ENCODE data around the gene ZBTB40. TPM values are rescaled to one million over a fixed set of nuclear protein-coding genes. Genes with fewer than 3 reads are reported as not detected.

The ZBTB40 gene
- total and polyA plus RNA-seq, 9 of the 15 experiments (the other 6 are each of a cell fraction or from before 2014, with no cell fraction given), result 2.6 to 26.0 (median 18.8) TPM

GRCh38 chr1:22509815-22510214 is 58.2 kb downstream of the ZBTB40 start:
- H3K9me1 ChIP-seq (ENCODE audit: control insufficient read depth, insufficient read depth, low read length), result no peaks in the 10 kb centered on the region
- no peak overlapping the region for H3K27ac ChIP-seq (ENCODE audit: extremely low read depth, low read depth, low read length)
- H4K20me1 ChIP-seq (replicated peaks; ENCODE audit: control insufficient read depth, insufficient read depth, low read length), result no peaks in the 10 kb centered on the region
- H3K27me3 ChIP-seq (ENCODE audit: control insufficient read depth in 2 of 2, insufficient read depth in 2 of 2, low read length in 2 of 2), result no peaks in the 10 kb centered on the region
- H3K79me2 ChIP-seq (ENCODE audit: control insufficient read depth, insufficient read depth, low read length), result no peaks in the 10 kb centered on the region
- ATAC-seq, result no peak
- FAIRE-seq, result no peak
- CTCF ChIA-PET (ENCODE audit: low intra/inter-chr PET ratio), result no interaction called here
- H2AFZ ChIP-seq (ENCODE audit: low read depth, low read length), result no peak overlapping the region
- no peak for DNase-seq (ENCODE audit: extremely low read depth in 1 of 4, low spot score in 3 of 4)
- no peaks in the 10 kb centered on the region for H3K4me1 ChIP-seq (replicated peaks in 1 of 2; ENCODE audit: control insufficient read depth in 2 of 2, insufficient read depth in 2 of 2, low read length in 2 of 2)
- in situ Hi-C loops (cut with MboI) (no loop called here), intact Hi-C loops (cut with micrococcal nuclease) (no loop called here)
- H3K4me3 ChIP-seq, result no peak overlapping the region
- H3K4me2 ChIP-seq (ENCODE audit: insufficient read depth, low read length), result no peak overlapping the region
- no peak overlapping the region for H3K9ac ChIP-seq (ENCODE audit: insufficient read depth in 1 of 2, low read depth in 2 of 2, low read length in 2 of 2)
- POLR2A ChIA-PET, result interaction anchor here (1.2 kb wide), 1 partner anchor 19 kb away, joined by 4 read pairs; no protein-coding TSS in a partner anchor
- H3K36me3 ChIP-seq (ENCODE audit: control insufficient read depth, insufficient read depth, low read length), result peaks cover 93% of the 10 kb centered on the region
- TF ChIP-seq ZNF124 (CRISPR knock-in tag; IDR thresholded peaks at IDR 0.05) (no peak), BMI1 (IDR thresholded peaks at IDR 0.05; ENCODE audit: low read length) (no peak), HOXB6 (CRISPR knock-in tag; IDR thresholded peaks at IDR 0.05; ENCODE audit: borderline replicate concordance) (no peak), KDM4B (IDR thresholded peaks at IDR 0.05; ENCODE audit: borderline replicate concordance in 2 of 2, low read depth in 1 of 2) (no peak), POLR2A (conservative IDR thresholded peaks at IDR 0.05) (no peak), AFF4 (CRISPR knock-in tag; IDR thresholded peaks at IDR 0.05) (no peak), ZNF316 (IDR thresholded peaks at IDR 0.05) (no peak), WHSC1 (IDR thresholded peaks at IDR 0.05; ENCODE audit: low read length) (no peak)
- TF ChIP-seq, protein P1, sequence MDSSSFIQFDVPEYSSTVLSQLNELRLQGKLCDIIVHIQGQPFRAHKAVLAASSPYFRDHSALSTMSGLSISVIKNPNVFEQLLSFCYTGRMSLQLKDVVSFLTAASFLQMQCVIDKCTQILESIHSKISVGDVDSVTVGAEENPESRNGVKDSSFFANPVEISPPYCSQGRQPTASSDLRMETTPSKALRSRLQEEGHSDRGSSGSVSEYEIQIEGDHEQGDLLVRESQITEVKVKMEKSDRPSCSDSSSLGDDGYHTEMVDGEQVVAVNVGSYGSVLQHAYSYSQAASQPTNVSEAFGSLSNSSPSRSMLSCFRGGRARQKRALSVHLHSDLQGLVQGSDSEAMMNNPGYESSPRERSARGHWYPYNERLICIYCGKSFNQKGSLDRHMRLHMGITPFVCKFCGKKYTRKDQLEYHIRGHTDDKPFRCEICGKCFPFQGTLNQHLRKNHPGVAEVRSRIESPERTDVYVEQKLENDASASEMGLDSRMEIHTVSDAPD (CRISPR knock-in tag; IDR thresholded peaks at IDR 0.05), result no peak
- TF ChIP-seq, protein P2, sequence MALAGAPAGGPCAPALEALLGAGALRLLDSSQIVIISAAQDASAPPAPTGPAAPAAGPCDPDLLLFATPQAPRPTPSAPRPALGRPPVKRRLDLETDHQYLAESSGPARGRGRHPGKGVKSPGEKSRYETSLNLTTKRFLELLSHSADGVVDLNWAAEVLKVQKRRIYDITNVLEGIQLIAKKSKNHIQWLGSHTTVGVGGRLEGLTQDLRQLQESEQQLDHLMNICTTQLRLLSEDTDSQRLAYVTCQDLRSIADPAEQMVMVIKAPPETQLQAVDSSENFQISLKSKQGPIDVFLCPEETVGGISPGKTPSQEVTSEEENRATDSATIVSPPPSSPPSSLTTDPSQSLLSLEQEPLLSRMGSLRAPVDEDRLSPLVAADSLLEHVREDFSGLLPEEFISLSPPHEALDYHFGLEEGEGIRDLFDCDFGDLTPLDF (CRISPR knock-in tag; IDR thresholded peaks at IDR 0.05), result no peak
- no TSS peak for BruUV-seq (replicated peaks)
- H3K9me3 ChIP-seq (replicated peaks; ENCODE audit: control insufficient read depth, insufficient read depth, low read depth, low read length), result no peaks in the 10 kb centered on the region

All from K562 (cell line).